OCI-M2 (cell line): Measurements from ENCODE around the gene PDE4B.
"Not testable (repeated sequence)": the region's sequence is repeated elsewhere in the genome, so short reads cannot be mapped to it uniquely, and the experiment has no call there.

Source experiments
- DNase-seq: peaks from one replicate; lab custom pipeline; 2025; ENCODE audit not compliant: unreplicated experiment; lab: John Stamatoyannopoulos, UW

The PDE4B gene

GRCh38 chr1:65990161-65990560 lies 197.5 kb downstream of the PDE4B start:
- no peak for DNase-seq

DNA sequence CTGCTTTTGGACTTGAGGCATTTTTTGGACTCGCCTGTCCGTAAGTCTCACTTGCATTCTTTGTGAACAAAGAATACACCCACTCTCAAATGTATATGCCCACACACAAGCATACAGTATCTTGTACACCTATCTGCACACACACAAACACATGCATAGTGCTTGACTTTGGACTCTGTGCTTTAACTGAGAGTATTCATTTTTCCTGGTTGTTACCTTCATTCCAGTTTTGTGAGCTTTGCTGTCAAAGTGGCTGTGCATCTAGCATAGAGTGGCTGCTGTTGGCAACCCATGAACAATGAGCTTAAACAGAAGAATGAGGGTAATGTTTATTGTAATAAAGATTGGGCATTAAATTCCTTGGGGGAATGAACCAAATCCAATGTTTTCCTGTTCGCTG lies 199.0 kb downstream of the PDE4B start:
- DNase-seq, result no peak

GRCh38 chr1:65992165-65992821 lies 199.6 kb downstream of the PDE4B start:
- DNase-seq, result no peak

DNA sequence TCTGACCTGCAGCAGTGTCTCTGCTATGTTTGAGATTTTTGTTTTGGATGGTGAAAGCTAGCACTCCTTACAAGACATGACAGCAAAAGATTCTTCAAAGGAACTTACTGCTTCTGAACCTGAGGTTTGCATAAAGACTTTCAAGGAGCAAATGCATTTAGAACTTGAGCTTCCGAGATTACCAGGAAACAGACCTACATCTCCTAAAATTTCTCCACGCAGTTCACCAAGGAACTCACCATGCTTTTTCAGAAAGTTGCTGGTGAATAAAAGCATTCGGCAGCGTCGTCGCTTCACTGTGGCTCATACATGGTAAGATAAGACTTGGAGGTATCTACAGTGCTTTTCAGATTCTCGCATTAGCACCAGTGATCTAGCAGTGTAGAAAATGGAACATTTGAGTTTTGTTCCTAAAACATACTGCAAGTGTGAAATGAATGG lies 200.2 kb downstream of the PDE4B start:
- DNase-seq, result no peak

DNA sequence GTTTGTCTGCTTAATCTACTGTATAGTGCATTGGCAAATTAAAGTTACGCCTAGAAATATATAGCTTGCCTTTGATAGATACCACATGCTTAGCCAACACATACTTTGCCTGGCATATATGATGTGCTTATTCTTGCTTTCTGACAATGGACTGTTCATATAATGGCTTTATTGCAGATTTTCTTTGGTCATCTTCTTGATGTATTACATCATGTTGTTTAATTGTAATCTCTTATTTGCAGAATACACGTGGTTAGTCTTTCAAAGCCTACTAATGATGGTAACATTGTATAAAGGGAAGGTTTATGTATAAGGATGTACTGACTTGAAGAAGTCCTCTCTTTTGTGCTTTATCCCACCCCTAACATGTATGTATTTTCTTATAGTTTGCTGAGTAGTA lies 201.5 kb downstream of the PDE4B start:
- no peak for DNase-seq

GRCh38 chr1:65995336-65995735 lies 202.6 kb downstream of the PDE4B start:
- no peak for DNase-seq

- DNase-seq, result no peak
These were observed 203.2 kb downstream of the PDE4B start for GRCh38 chr1:65995928-65996327.

DNA sequence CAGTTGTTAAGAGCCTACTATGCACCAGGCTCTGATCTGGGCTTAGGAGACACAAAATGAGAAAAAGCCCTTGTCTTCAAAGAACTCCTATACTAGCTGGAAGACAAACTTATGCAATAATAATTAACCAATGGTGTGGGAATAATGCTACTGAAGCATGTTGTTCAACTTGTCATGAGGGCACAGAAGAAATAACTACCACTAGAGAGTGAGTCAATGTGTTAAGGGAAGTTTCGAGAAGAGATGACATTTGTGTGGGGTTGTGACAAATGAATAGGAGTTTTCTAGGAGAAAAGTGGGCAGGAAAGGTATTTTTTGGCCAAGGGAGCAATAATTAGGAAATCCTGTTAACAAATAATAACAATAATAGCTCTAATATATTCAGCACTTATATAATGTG lies 205.0 kb downstream of the PDE4B start:
- no peak for DNase-seq

GRCh38 chr1:65998763-65999583 lies 206.3 kb downstream of the PDE4B start:
- DNase-seq, result no peak

GRCh38 chr1:66000033-66000637 lies 207.4 kb downstream of the PDE4B start:
- no peak for DNase-seq

GRCh38 chr1:66003690-66004089 lies 211.0 kb downstream of the PDE4B start:
- DNase-seq, result no peak

DNA sequence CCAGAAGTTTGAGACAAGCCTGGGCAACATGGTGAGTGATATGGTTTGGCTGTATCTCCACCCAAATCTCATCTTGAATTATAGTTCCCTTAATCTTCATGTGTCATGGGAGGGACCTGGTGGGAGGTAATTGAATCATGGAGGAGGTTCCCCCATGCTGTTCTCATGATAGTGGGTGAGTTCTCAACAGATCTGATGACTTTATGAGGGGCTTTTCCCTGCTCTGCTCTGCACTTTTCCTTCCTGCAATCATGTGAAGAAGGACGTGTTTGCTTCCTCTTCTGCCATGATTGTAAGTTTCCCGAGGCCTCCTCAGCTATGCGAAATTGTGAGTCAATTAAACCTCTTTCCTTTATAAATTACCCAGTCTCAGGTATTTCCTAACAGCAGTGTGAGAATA lies 213.8 kb downstream of the PDE4B start:
- DNase-seq, result not testable (repeated sequence)

DNA sequence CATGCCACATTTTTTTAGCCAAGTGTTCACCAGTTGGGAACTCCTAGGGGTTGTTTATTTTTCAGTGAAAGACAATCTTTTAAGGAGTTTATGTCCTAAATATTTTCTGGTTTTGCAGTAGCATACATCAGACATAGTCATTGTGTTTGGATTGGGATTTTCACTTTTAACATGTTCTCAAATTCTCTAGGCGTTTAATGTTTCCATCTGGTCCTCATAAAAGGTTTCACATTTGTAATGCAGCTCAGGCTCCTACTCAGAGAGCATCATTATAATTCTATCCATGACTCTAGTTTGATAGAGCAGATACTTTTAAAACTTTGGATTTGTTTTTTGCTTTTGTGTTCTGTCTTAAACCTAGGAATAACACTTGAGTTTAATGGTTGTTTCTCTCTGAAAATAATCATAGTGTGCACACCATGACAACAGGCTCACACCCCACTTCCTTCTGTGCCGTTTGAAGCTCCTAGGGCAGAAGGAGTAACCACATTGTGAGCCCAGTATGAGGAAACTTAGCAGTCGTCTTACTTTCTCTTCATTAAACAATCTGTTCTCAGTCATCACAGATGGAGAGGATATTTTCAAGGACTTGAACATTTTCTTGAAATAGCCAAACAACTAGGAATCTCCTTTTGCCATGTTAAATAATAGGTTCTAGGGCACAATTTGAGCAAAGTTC lies 219.6 kb downstream of the PDE4B start:
- no peak for DNase-seq

DNA sequence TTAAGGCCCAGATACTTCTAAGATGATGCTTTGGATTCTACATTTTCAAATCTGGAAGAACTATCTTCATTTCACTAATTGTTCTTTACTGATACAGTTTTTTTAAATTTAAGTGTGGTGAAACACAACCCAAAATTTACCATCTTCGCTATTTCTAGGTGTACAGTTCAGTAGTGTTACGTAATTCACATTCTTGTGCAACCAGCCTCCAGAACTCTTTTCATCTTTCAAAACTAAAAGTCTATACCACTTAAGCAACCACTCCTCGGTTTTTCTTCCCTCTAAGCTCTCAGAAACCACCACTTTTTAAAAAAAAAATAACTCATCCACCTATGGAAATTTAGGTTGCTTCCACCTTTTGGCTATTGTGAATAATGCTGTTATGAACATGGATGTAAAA lies 220.7 kb downstream of the PDE4B start:
- DNase-seq, result no peak

- no peak for DNase-seq
These were observed 230.4 kb downstream of the PDE4B start for GRCh38 chr1:66022904-66023620.

DNA sequence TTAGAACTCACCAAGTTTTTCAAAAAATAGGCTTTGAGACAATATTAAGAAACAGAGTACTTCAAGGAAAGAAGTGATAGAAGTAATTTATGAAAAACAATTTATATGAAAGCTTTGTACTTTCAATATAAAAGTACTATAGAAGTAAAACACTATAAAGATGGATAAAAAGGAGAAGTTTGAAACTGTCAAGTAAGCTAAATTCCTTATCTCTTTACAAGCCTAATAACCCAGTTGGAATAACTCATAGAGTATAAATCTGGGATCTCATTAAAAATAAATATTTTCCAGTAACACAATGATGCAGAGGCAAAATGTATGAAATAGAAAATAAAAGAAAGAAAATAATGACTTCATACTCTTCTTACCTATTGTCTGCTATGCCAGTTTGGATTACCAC lies 232.5 kb downstream of the PDE4B start:
- no peak for DNase-seq

DNA sequence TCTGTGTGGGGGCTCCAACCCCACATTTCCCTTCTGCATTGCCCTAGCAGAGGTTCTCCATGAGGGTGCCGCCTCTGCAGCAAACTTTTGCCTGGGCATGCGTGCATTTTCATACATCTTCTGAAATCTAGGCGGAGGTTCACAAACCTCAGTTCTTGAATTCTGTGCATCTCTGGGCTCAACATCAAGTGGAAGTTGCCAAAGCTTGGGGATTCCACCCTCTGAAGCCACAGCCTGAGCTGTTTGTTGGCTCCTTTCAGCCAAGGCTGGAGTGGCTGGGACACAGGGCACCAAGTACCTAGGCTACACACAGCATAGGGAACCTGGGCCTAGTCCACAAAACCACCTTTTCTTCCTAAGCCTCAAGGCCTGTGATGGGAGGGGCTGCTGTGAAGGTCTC lies 235.3 kb downstream of the PDE4B start:
- no peak for DNase-seq

- no peak for DNase-seq
These were observed 241.1 kb downstream of the PDE4B start for GRCh38 chr1:66033781-66034180.

DNA sequence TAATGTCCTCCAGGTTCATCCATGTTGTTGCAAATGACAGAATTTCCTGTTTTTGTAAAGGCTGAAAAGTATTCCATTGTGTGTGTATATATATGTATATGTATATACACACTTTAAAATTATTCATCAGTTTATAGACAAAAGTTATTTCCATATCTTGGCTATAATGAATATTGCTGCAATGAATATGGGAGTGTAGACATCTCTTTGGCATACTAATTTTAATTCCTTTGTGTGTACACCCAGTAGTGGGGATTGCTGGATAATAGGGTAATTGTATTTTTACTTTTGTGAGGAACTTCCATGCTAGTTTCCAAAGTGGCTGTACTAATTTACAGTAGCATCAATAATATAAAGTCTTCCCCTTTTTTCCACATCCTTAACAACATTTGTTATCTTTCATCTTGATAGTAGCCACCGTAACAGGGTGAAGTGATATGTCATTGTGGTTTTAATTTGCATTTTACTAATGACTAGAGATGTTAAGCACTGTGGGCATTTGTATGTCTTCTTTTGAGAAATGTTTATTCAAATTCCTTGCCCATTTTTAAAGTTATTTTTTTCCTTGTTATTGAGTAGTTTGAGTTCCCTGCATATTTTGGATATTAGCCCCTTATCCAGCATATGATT lies 243.0 kb downstream of the PDE4B start:
- DNase-seq, result no peak

DNA sequence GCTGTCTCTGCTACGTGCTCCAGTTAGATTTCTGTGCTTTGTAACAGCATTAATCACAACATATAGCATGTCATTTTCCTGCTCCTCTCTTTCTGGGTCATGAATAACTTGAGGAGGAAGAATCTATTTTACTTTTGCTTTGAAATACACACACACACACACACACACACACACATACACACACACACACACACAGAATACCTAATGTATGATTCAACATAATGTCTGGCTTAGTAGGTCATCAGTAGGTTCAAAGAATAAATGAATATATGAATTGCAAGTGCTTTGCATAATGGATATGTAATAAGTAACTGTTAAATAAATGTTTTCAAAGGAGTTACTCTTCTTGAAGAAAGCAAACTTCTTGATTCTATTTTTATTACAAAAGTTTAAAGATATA lies 249.0 kb downstream of the PDE4B start:
- DNase-seq, result no peak

DNA sequence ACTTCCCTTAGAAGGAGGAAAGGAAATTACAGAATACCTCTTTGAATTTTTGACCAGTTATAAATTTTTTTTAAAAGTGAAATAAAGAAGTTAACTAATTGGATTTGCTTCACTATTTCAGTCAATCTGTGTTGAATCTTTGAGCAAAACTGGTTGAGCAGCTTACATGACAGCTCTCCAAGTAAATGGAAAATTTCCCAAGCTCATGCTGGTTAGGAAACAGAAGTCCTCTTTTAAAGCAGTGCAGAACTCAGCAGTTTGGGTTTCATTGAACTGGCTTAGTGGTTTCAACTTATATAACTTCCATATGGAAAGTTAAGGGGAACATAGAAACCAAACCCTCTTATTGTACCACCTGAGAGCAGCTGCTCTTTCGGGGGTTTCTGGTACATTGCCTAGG lies 250.5 kb downstream of the PDE4B start:
- no peak for DNase-seq
